ENCODE measurements around the gene S100A2. TPM values are rescaled to one million over a fixed set of nuclear protein-coding genes. Genes with fewer than 3 reads are reported as not detected.

The S100A2 gene
- total RNA-seq, 2 donors from 2014 or later: 1.0 to 2.4 TPM

- intact Hi-C loops (cut with DNase I): no loop called here
- TF ChIP-seq CTCF (IDR thresholded peaks at IDR 0.05): no peak
- Histone ChIP-seq H3K9ac (ENCODE audit: low read depth in 2 of 2, low read length in 2 of 2) (no peak overlapping the region), H3K9me3 (no peaks in the 10 kb centered on the region), H3K36me3 (no peaks in the 10 kb centered on the region), H3K27ac (no peak overlapping the region), H3K4me1 (peaks cover 6% of the 10 kb centered on the region), H3K4me3 (no peak overlapping the region), H3K27me3 (no peaks in the 10 kb centered on the region)
- no peak for DNase-seq
Observed at GRCh38 chr1:153550398-153550758, 15.3 kb downstream of the S100A2 start.

- H3K36me3 ChIP-seq: no peaks in the 10 kb centered on the region
- intact Hi-C loops (cut with DNase I): no loop called here
- no peak overlapping the region for H3K4me3 ChIP-seq
- no peak overlapping the region for H3K9ac ChIP-seq (ENCODE audit: low read depth in 2 of 2, low read length in 2 of 2)
- no peak overlapping the region for H3K27ac ChIP-seq
- TF ChIP-seq CTCF (IDR thresholded peaks at IDR 0.05): no peak
- H3K4me1 ChIP-seq: peaks cover 11% of the 10 kb centered on the region
- no peak for DNase-seq
- H3K9me3 ChIP-seq: no peaks in the 10 kb centered on the region
- no peaks in the 10 kb centered on the region for H3K27me3 ChIP-seq
Observed at GRCh38 chr1:153549741-153550397, 15.8 kb downstream of the S100A2 start.

GRCh38 chr1:153548722-153549688 is 16.6 kb downstream of the S100A2 start, which contains the start of gene S100A3:
TSS of gene S100A3 (minus strand) at chr1:153549258. CDS start at chr1:153548485, 773 bp downstream.
- H3K27ac ChIP-seq: peak within 1 kb of the TSS; percentile 30
- no peaks in the 10 kb centered on the region for H3K27me3 ChIP-seq
- TF ChIP-seq CTCF (IDR thresholded peaks at IDR 0.05): no peak
- no peaks in the 10 kb centered on the region for H3K9me3 ChIP-seq
- peak; percentile 17 for DNase-seq
- H3K9ac ChIP-seq (ENCODE audit: low read depth in 2 of 2, low read length in 2 of 2): peak within 1 kb of the TSS; percentile 23 to 28
- peaks cover 20% of the 10 kb centered on the region for H3K4me1 ChIP-seq
- no peaks in the 10 kb centered on the region for H3K36me3 ChIP-seq
- H3K4me3 ChIP-seq: no peak within 1 kb of the TSS
- intact Hi-C loops (cut with DNase I): no loop called here

GRCh38 chr1:153547560-153548551 is 17.8 kb downstream of the S100A2 start:
- H3K4me1 ChIP-seq: peaks cover 26% of the 10 kb centered on the region
- intact Hi-C loops (cut with DNase I): no loop called here
- H3K4me3 ChIP-seq: no peak overlapping the region
- H3K27me3 ChIP-seq: no peaks in the 10 kb centered on the region
- TF ChIP-seq CTCF (IDR thresholded peaks at IDR 0.05): no peak
- no peaks in the 10 kb centered on the region for H3K36me3 ChIP-seq
- H3K27ac ChIP-seq: no peak overlapping the region
- peak; percentile 15 for DNase-seq
- no peaks in the 10 kb centered on the region for H3K9me3 ChIP-seq
- no peak overlapping the region for H3K9ac ChIP-seq (ENCODE audit: low read depth in 2 of 2, low read length in 2 of 2)
